Lung (tissue), 12 donors: Measurements from ENCODE around the gene UGP2. TPM values are rescaled to one million over a fixed set of nuclear protein-coding genes. Genes with fewer than 3 reads are reported as not detected.

Experiments used
- ATAC-seq: fragments of 200-7000 bp; cut with Tn5 transposase; one replicate; pipeline ENCODE4 v1.9.1; 2020; ENCODE audit warnings: moderate number of reproducible peaks; ENCODE audit not compliant: insufficient read depth, low FRiP score
- DNase-seq, 3 donors: peaks; one replicate each; pipeline ENCODE4 v3.0.0-alpha.2; 2013 to 2017
- H3K27ac ChIP-seq, 2 donors: one replicate each; pipeline ENCODE4 v1.5.1; 2013; ENCODE audit warnings: mild to moderate bottlenecking in 2 of 2, moderate library complexity in 2 of 2, control low read depth in 1 of 2, inconsistent platforms in 1 of 2, low read depth in 1 of 2, low read length in 1 of 2
- H3K27me3 ChIP-seq, 3 donors: one replicate each; pipeline ENCODE4 v1.5.1; 2013; ENCODE audit warnings: low read length in 2 of 3; ENCODE audit not compliant: control insufficient read depth in 3 of 3, insufficient read depth in 3 of 3
- H3K36me3 ChIP-seq, 4 donors: one replicate each; pipeline ENCODE4 v1.5.1; 2013; ENCODE audit warnings: low read length in 4 of 4, mild to moderate bottlenecking in 1 of 4, moderate library complexity in 1 of 4; ENCODE audit not compliant: control insufficient read depth in 4 of 4, insufficient read depth in 4 of 4
- H3K4me1 ChIP-seq, 5 donors: one replicate each; pipeline ENCODE4 v1.5.1; 2013; ENCODE audit warnings: low read length in 5 of 5, mild to moderate bottlenecking in 2 of 5, moderate library complexity in 1 of 5; ENCODE audit not compliant: control insufficient read depth in 5 of 5, insufficient read depth in 5 of 5
- H3K4me3 ChIP-seq: one replicate; pipeline ENCODE4 v1.5.1; 2013; ENCODE audit warnings: mild to moderate bottlenecking, control low read depth, moderate library complexity
- H3K9ac ChIP-seq, 2 donors: one replicate each; pipeline ENCODE4 v1.5.1; 2013; ENCODE audit warnings: low read length in 2 of 2, control low read depth in 1 of 2; ENCODE audit not compliant: insufficient read depth in 1 of 2
- H3K9me3 ChIP-seq, 4 donors: one replicate each; pipeline ENCODE4 v1.5.1; 2013; ENCODE audit warnings: low read length in 3 of 4, mild to moderate bottlenecking in 1 of 4, moderate library complexity in 1 of 4; ENCODE audit not compliant: control insufficient read depth in 4 of 4, insufficient read depth in 3 of 4
- CTCF ChIP-seq: IDR thresholded peaks from 2 replicates; pipeline ENCODE4 v1.5.1; 2012; ENCODE audit warnings: mild to moderate bottlenecking; ENCODE audit errors: control extremely low read depth, extremely low read depth
- WGBS, 2 donors: extraction: QIAGEN DNeasy Blood & Tissue Kit; methylation state at CpG; one replicate each; pipeline ENCODE4 v1.1.7; 2013; 5-methylcytosine and 5-hydroxymethylcytosine counted together
- polyA plus RNA-seq, 2 donors: library from polyadenylated mRNA; stranded (reverse); fragments of 200-250 nt; gene quantifications; one replicate each; pipeline ENCODE4 v1.2.1, GENCODE V29; 2013
- total RNA-seq, 2 donors: library from RNA; depleted of rRNA in 1 of 2; stranded (reverse); fragments of >200 nt in 1 of 2; gene quantifications; one replicate each; pipeline ENCODE4 v1.2.1, GENCODE V29; 2014 to 2021
- donor health status: control.
- donor health status: control.
- donor health status: Bipolar disorder and iron deficiency.
- donor health status: healthy.
- donor health status: DM: yes; HTN: yes; CAD: no.

UGP2 gene
- total and polyA plus RNA-seq, 4 donors = 59.2 to 156 (median 107) TPM

- Histone ChIP-seq H3K27me3 (no peaks in the 10 kb centered on the region), H3K4me3 (no peak overlapping the region), H3K36me3 (peaks cover 0 to 21% (median 7%) of the 10 kb centered on the region in 4 donors), H3K9ac (no peak overlapping the region), H3K27ac (no peak overlapping the region), H3K9me3 (no peaks in the 10 kb centered on the region), H3K4me1 (peaks cover 0 to 12% (median 0%) of the 10 kb centered on the region in 5 donors)
- ATAC-seq (no peak), DNase-seq (no peak)
- TF ChIP-seq CTCF = no peak
- WGBS, 2 donors = 93 to 97% methylated on average over 6 of the region's 6 CpGs
Observed at GRCh38 chr2:63865159-63865799, 23.6 kb downstream of the UGP2 start.

- Histone ChIP-seq H3K9ac (no peak overlapping the region), H3K9me3 (no peaks in the 10 kb centered on the region), H3K36me3 (peaks cover 0 to 20% (median 8%) of the 10 kb centered on the region in 4 donors), H3K4me1 (peaks cover 0 to 14% (median 0%) of the 10 kb centered on the region in 5 donors), H3K27me3 (no peaks in the 10 kb centered on the region), H3K27ac (peak overlapping the region in 1 of 2 donors; percentile 45), H3K4me3 (no peak overlapping the region)
- TF ChIP-seq CTCF = no peak
- 62 to 81% methylated on average over 2 of the region's 2 CpGs for WGBS, 2 donors
- no peak for ATAC-seq
- no peak for DNase-seq
Observed at GRCh38 chr2:63866009-63866709, 24.5 kb downstream of the UGP2 start.

GRCh38 chr2:63870679-63871078 lies 29.0 kb downstream of the UGP2 start:
- Histone ChIP-seq H3K9ac (no peak overlapping the region), H3K9me3 (peaks cover 0 to 5% (median 0%) of the 10 kb centered on the region in 4 donors), H3K36me3 (peaks cover 0 to 16% (median 10%) of the 10 kb centered on the region in 4 donors), H3K4me1 (peaks cover 0 to 44% (median 1%) of the 10 kb centered on the region in 5 donors), H3K4me3 (no peak overlapping the region), H3K27ac (no peak overlapping the region), H3K27me3 (no peaks in the 10 kb centered on the region)
- TF ChIP-seq CTCF = no peak
- DNase-seq (no peak), ATAC-seq (no peak)
- WGBS, 2 donors = 95 to 96% methylated on average over 4 of the region's 4 CpGs
